Upper lobe of left lung (tissue), 4 donors: ENCODE measurements around the gene CENPP.

Experiments used
- EP300 ChIP-seq, 4 donors: sonication (generic); formaldehyde crosslinking; IDR thresholded peaks; one replicate each; pipeline ENCODE4 v1.5.1; 2017; ENCODE audit warnings: antibody characterized with exemption in 4 of 4, control low read depth in 2 of 4
- POLR2AphosphoS5 ChIP-seq, 2 donors: sonication (generic); formaldehyde crosslinking; IDR thresholded peaks; one replicate each; pipeline ENCODE4 v1.5.1; 2017; ENCODE audit warnings: antibody characterized with exemption in 2 of 2
- TF ChIP-seq, protein P1 (sequence below), 6 experiments: fragments of 450-650 bp in 4 of 6; fragments of 200-600 bp in 2 of 6; sonication (generic) in 2 of 6; IDR thresholded peaks; one replicate each; pipeline ENCODE4 v1.5.1; 2016 to 2019; ENCODE audit warnings: antibody characterized with exemption in 6 of 6

DNA sequence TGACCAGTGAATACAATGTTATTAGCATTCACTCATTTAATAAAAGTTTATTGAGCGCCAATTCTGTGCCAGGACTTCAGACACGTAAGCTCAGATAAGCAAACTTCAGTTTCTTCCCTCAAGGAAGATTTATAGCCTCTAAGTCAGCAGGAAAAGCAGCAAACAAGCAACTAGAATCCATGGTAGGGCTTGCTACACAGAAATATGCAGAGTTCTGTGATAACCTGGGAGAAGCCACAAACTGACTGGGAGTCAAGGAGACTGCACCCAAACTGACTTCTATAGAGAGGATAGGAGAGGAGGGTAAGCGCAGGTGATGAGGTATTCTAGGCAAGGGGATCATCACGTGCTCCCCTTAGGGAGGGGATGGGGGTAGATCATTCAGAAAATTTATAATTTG, 80.1 kb downstream of the CENPP start:
- TF ChIP-seq, protein P1, sequence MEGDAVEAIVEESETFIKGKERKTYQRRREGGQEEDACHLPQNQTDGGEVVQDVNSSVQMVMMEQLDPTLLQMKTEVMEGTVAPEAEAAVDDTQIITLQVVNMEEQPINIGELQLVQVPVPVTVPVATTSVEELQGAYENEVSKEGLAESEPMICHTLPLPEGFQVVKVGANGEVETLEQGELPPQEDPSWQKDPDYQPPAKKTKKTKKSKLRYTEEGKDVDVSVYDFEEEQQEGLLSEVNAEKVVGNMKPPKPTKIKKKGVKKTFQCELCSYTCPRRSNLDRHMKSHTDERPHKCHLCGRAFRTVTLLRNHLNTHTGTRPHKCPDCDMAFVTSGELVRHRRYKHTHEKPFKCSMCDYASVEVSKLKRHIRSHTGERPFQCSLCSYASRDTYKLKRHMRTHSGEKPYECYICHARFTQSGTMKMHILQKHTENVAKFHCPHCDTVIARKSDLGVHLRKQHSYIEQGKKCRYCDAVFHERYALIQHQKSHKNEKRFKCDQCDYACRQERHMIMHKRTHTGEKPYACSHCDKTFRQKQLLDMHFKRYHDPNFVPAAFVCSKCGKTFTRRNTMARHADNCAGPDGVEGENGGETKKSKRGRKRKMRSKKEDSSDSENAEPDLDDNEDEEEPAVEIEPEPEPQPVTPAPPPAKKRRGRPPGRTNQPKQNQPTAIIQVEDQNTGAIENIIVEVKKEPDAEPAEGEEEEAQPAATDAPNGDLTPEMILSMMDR (IDR thresholded peaks at IDR 0.05): no peak
- TF ChIP-seq POLR2AphosphoS5 (IDR thresholded peaks at IDR 0.05): no peak
- no peak for TF ChIP-seq EP300 (IDR thresholded peaks at IDR 0.05)
